Measurements from ENCODE around the gene BTAF1.
"Not testable (repeated sequence)": the region's sequence is repeated elsewhere in the genome, so short reads cannot be mapped to it uniquely, and the experiment has no call there.

BTAF1 gene

DNA sequence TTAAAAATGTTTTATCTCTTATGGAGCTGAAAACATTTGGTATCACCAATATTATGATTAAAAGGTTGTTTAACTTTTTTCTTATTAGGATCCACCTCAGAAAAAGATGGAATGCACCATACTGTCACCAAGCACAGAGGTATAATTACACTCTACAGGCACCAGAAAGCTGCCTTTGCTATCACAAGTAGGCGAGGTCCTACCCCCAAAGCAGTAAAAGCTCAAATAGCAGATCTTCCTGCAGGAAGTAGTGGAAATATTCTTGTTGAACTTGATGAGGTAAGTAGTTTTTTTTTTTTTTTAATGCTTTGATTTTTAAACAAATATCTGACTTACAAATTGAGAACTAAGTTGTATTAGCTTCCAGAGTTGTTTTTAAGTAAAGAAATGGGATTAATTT is 68.5 kb downstream of the BTAF1 start:
- Histone ChIP-seq H3K9me3 (replicated peaks; ENCODE audit: low read length) (no peaks in the 10 kb centered on the region), H3K36me3 (ENCODE audit: insufficient read depth, low read length) (peaks cover 30% of the 10 kb centered on the region), H3K9ac (ENCODE audit: low read depth, low read length) (no peak overlapping the region), H3K4me3 (ENCODE audit: low read length) (no peak overlapping the region), H3K27me3 (ENCODE audit: control insufficient read depth, insufficient read depth, low read length) (no peaks in the 10 kb centered on the region), H3K4me2 (ENCODE audit: low read length) (no peak overlapping the region), H3K4me1 (ENCODE audit: control insufficient read depth, insufficient read depth, low read length) (no peaks in the 10 kb centered on the region)

DNA sequence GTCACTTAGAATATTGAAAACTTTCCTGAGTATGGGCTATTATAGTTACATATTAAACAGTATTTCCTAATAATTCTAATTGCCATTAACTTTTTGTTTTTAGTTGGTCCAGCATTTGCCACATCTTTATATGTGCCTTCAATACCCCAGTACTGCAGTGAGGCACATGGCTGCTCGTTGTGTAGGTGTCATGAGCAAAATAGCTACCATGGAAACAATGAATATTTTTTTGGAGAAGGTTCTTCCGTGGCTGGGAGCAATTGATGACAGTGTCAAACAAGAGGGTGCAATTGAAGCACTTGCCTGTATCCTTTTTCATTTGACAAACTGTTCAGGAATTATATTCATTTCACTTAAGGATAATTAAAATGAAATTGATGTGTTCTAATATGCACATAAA is 72.7 kb downstream of the BTAF1 start:
- no peaks in the 10 kb centered on the region for H3K9me3 ChIP-seq (replicated peaks; ENCODE audit: low read length)
- H3K4me2 ChIP-seq (ENCODE audit: low read length): no peak overlapping the region
- no peaks in the 10 kb centered on the region for H3K27me3 ChIP-seq (ENCODE audit: control insufficient read depth, insufficient read depth, low read length)
- H3K4me1 ChIP-seq (ENCODE audit: control insufficient read depth, insufficient read depth, low read length): no peaks in the 10 kb centered on the region
- peaks cover 44% of the 10 kb centered on the region for H3K36me3 ChIP-seq (ENCODE audit: insufficient read depth, low read length)
- H3K4me3 ChIP-seq (ENCODE audit: low read length): no peak overlapping the region
- H3K9ac ChIP-seq (ENCODE audit: low read depth, low read length): no peak overlapping the region

DNA sequence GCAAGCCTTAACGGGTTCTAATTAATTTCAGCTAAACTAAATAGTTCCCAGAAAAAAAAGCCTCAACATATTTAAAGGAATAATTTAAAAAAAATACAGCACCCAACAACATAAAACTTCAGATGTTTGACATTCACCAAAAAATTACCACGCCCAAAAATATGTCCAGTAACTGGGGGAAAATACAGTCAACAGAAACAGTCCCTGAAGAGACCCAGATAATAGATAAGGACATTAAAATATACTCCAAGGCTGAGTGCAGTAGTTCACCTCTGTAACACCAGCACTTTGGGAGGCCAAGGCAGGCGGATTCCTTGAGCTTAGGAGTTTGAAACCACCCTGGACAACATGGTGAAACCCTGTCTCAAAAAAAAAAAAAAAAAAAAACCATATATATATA is 78.0 kb downstream of the BTAF1 start:
- H3K36me3 ChIP-seq (ENCODE audit: insufficient read depth, low read length): peaks cover 39% of the 10 kb centered on the region
- no peak overlapping the region for H3K4me2 ChIP-seq (ENCODE audit: low read length)

DNA sequence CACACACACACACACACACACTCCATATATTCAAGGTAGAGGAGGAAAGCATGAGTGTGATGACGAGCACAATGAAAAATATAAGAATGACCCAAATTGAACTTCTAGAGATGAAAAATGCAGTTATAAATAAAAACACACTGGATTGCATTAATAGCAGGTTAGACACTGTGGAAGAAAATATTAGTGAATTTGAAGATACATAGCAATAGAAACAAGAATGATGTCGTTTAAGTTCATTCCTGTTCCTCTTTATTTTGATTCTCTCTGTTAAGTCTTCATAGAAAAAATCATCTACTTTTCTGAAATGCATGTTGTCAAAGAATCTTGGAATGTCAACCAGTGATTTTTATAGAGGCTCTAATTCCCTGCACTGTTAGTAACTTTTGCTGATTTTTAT is 78.4 kb downstream of the BTAF1 start:
- Histone ChIP-seq H3K27me3 (ENCODE audit: control insufficient read depth, insufficient read depth, low read length) (no peaks in the 10 kb centered on the region), H3K36me3 (ENCODE audit: insufficient read depth, low read length) (peaks cover 39% of the 10 kb centered on the region), H3K4me3 (ENCODE audit: low read length) (no peak overlapping the region), H3K9ac (ENCODE audit: low read depth, low read length) (no peak overlapping the region), H3K4me2 (ENCODE audit: low read length) (no peak overlapping the region), H3K9me3 (replicated peaks; ENCODE audit: low read length) (peaks cover 3% of the 10 kb centered on the region), H3K4me1 (ENCODE audit: control insufficient read depth, insufficient read depth, low read length) (no peaks in the 10 kb centered on the region)

More for the DNA sequence above, 78.0 kb downstream of the BTAF1 start:
- Histone ChIP-seq H3K4me1 (ENCODE audit: control insufficient read depth, insufficient read depth, low read length) (no peaks in the 10 kb centered on the region), H3K9me3 (replicated peaks; ENCODE audit: low read length) (peaks cover 3% of the 10 kb centered on the region), H3K9ac (ENCODE audit: low read depth, low read length) (no peak overlapping the region), H3K4me3 (ENCODE audit: low read length) (no peak overlapping the region), H3K27me3 (ENCODE audit: control insufficient read depth, insufficient read depth, low read length) (no peaks in the 10 kb centered on the region)

DNA sequence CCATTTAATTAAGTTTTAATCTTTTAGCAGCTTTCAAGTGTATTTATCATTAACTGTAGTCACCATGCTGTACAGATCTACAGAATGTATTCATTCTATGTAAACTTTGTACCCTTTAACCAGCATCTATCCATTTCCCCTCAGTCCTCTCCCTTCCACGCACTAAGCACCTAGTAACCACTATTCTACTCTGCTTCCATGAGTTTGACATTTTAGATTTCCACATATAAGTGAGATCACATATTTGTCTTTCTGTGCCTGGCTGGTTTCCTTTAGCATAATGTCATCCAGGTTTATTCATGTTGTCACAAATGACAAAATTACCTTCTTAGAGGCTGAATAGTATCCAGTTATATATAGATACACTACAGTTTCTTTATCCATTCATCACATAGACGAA is 79.7 kb downstream of the BTAF1 start:
- Histone ChIP-seq H3K4me3 (ENCODE audit: low read length) (no peak overlapping the region), H3K4me1 (ENCODE audit: control insufficient read depth, insufficient read depth, low read length) (no peaks in the 10 kb centered on the region), H3K27me3 (ENCODE audit: control insufficient read depth, insufficient read depth, low read length) (no peaks in the 10 kb centered on the region), H3K4me2 (ENCODE audit: low read length) (no peak overlapping the region), H3K9me3 (replicated peaks; ENCODE audit: low read length) (peaks cover 3% of the 10 kb centered on the region), H3K36me3 (ENCODE audit: insufficient read depth, low read length) (peaks cover 28% of the 10 kb centered on the region), H3K9ac (ENCODE audit: low read depth, low read length) (no peak overlapping the region)

DNA sequence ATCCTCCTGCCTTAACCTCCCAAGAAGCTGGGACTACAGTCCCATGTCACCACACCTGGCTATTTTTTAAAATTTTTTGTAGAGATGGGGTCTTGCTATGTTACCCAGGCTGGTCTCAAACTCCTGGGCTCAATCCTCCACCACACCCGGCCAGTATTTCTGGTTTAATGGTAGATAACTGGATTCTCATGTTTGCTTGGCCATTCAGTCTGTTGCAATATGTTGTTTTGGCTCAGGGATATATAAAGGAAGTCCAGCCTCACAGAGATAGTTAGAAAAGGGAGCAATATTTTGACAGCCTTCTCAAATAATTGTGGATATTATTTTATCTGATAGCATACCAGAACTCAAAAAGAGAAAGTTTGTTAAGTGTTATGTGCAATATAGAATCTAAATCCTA is 82.4 kb downstream of the BTAF1 start:
- no peaks in the 10 kb centered on the region for H3K27me3 ChIP-seq (ENCODE audit: control insufficient read depth, insufficient read depth, low read length)
- H3K9me3 ChIP-seq (replicated peaks; ENCODE audit: low read length): peaks cover 3% of the 10 kb centered on the region

DNA sequence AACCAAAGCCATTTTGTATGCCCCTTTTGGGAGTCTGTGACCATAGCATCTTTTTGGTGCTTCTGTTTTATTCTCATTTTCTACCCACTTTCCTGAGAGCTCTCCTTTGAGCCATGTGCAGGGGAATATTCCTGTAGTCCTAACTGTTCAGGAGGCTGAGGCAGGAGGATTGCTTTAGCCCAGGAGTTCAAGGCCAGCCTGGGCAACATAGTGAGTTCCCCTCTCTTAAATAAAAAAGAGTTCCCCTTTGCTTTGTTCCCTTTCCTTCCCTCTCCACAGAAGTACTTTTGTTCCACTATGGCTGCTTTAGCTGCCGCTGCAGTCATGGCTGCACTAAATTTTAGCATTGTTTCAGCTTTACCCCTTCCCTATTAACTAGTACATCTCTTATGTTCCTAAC is 85.9 kb downstream of the BTAF1 start:
- Histone ChIP-seq H3K9me3 (replicated peaks; ENCODE audit: low read length) (no peaks in the 10 kb centered on the region), H3K9ac (ENCODE audit: low read depth, low read length) (no peak overlapping the region), H3K4me3 (ENCODE audit: low read length) (no peak overlapping the region), H3K4me1 (ENCODE audit: control insufficient read depth, insufficient read depth, low read length) (no peaks in the 10 kb centered on the region), H3K27me3 (ENCODE audit: control insufficient read depth, insufficient read depth, low read length) (no peaks in the 10 kb centered on the region), H3K4me2 (ENCODE audit: low read length) (no peak overlapping the region), H3K36me3 (ENCODE audit: insufficient read depth, low read length) (peaks cover 28% of the 10 kb centered on the region)

More for the DNA sequence above, 82.4 kb downstream of the BTAF1 start:
- H3K4me3 ChIP-seq (ENCODE audit: low read length): no peak overlapping the region
- H3K9ac ChIP-seq (ENCODE audit: low read depth, low read length): no peak overlapping the region
- no peak overlapping the region for H3K4me2 ChIP-seq (ENCODE audit: low read length)
- peaks cover 21% of the 10 kb centered on the region for H3K36me3 ChIP-seq (ENCODE audit: insufficient read depth, low read length)
- no peaks in the 10 kb centered on the region for H3K4me1 ChIP-seq (ENCODE audit: control insufficient read depth, insufficient read depth, low read length)

DNA sequence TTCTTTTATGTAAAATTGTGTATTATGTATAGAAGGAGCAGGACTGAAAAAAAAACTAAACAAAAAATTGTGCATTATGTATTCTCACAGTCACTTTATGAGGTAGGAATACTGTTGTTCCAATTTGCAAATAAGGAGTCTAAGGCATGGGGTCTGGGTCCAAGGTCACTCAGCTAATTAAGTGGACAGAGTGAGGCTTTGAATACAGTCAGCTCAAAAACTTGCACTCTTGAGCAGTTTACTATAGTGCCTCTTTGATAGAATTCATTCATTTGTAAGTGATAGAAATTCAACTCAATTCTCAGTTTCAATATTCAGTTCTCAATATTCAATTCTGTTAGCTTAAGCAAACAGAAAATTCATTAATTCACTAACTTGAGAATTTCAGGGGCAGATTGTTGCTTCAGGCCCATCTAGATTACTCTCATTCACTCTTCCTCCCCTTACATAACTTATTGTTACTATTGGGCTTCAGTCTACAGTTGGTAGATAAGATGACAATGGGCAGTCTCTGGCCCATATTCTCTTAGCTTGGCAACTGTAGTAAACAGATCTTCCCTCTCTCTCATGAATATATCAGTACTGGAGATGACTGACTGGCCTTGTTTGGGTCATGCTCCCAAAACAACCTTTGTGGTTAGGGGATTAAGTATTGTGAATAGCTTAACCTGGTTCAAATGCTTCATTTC is 86.6 kb downstream of the BTAF1 start:
- Histone ChIP-seq H3K4me1 (ENCODE audit: control insufficient read depth, insufficient read depth, low read length) (no peaks in the 10 kb centered on the region), H3K27me3 (ENCODE audit: control insufficient read depth, insufficient read depth, low read length) (no peaks in the 10 kb centered on the region), H3K4me2 (ENCODE audit: low read length) (no peak overlapping the region), H3K9ac (ENCODE audit: low read depth, low read length) (no peak overlapping the region), H3K36me3 (ENCODE audit: insufficient read depth, low read length) (peaks cover 32% of the 10 kb centered on the region), H3K4me3 (ENCODE audit: low read length) (no peak overlapping the region), H3K9me3 (replicated peaks; ENCODE audit: low read length) (no peaks in the 10 kb centered on the region)

DNA sequence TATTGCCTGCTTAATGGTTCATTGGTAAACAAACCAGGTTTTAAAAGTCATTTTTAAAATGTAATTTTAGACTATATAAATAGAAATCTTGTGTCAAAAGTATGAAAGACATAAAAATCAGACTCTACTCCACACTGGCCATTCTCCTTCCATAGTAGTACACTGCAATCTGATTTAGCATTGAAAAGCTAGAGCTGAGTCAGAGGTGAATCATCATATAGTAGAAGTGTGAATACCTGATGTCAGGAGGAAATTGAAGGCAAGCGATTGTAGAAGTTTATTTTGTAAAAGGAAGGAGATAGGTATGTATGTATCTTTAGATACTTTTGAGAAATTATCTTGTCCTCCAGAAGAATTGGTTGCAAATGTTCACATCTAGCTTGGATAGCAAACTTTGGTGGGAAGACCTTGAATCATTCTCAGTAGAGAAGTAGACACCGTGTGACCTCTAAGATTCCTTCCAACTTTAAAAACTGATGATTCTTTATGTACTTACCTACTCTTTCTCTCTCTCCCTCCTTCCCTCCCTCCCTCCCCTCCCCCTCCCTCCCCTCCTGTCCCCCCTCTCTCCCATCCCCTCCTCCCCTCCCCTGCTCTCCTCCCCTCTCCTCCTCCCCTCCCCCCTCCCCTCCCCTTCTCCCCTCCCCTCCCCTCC is 88.1 kb downstream of the BTAF1 start:
- H3K4me3 ChIP-seq (ENCODE audit: low read length): no peak overlapping the region
- H3K9ac ChIP-seq (ENCODE audit: low read depth, low read length): no peak overlapping the region
- no peaks in the 10 kb centered on the region for H3K9me3 ChIP-seq (replicated peaks; ENCODE audit: low read length)
- H3K4me2 ChIP-seq (ENCODE audit: low read length): no peak overlapping the region
- no peaks in the 10 kb centered on the region for H3K27me3 ChIP-seq (ENCODE audit: control insufficient read depth, insufficient read depth, low read length)
- no peaks in the 10 kb centered on the region for H3K4me1 ChIP-seq (ENCODE audit: control insufficient read depth, insufficient read depth, low read length)
- peaks cover 43% of the 10 kb centered on the region for H3K36me3 ChIP-seq (ENCODE audit: insufficient read depth, low read length)

DNA sequence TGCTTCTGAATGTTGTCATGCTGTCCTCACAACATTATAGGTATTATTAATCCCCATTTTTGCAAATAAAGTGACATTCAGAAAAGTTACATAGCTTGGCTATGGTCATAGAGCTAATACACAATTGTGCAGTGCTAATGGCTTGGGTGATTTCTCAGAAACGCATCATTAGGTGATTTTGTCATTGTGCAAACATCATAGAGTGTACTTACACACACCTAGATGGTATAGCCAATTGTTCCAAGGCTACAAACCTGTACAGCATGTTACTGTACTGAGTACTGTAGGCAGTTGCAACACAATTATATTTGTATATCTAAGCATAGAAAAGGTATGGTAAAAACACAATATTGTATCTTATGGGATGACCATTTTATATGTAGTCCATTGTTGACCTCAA is 91.0 kb downstream of the BTAF1 start:
- Histone ChIP-seq H3K9ac (ENCODE audit: low read depth, low read length) (no peak overlapping the region), H3K4me1 (ENCODE audit: control insufficient read depth, insufficient read depth, low read length) (no peaks in the 10 kb centered on the region), H3K27me3 (ENCODE audit: control insufficient read depth, insufficient read depth, low read length) (no peaks in the 10 kb centered on the region), H3K9me3 (replicated peaks; ENCODE audit: low read length) (no peaks in the 10 kb centered on the region), H3K4me2 (ENCODE audit: low read length) (no peak overlapping the region), H3K4me3 (ENCODE audit: low read length) (no peak overlapping the region), H3K36me3 (ENCODE audit: insufficient read depth, low read length) (peaks cover 58% of the 10 kb centered on the region)

DNA sequence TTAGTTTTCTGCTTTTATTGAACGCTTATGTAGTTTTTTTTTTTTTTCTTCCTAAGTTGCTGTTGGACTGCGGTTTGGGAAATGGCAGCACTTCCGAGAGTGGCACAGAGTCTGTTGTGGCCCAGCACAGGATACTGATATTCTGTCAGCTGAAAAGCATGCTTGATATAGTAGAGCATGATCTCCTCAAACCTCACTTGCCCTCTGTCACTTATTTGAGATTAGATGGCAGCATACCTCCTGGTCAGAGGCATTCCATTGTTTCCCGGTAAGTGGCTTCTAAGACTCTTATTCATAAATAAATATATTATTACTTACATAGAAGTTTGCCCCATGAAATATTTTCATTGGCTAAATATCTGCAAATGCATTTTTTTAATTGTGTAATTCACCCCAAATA is 101.1 kb downstream of the BTAF1 start:
- Histone ChIP-seq H3K4me3 (ENCODE audit: low read length) (no peak overlapping the region), H3K36me3 (ENCODE audit: insufficient read depth, low read length) (peaks cover 59% of the 10 kb centered on the region), H3K9ac (ENCODE audit: low read depth, low read length) (no peak overlapping the region), H3K4me1 (ENCODE audit: control insufficient read depth, insufficient read depth, low read length) (peaks cover 3% of the 10 kb centered on the region), H3K27me3 (ENCODE audit: control insufficient read depth, insufficient read depth, low read length) (no peaks in the 10 kb centered on the region), H3K4me2 (ENCODE audit: low read length) (no peak overlapping the region), H3K9me3 (replicated peaks; ENCODE audit: low read length) (no peaks in the 10 kb centered on the region)

DNA sequence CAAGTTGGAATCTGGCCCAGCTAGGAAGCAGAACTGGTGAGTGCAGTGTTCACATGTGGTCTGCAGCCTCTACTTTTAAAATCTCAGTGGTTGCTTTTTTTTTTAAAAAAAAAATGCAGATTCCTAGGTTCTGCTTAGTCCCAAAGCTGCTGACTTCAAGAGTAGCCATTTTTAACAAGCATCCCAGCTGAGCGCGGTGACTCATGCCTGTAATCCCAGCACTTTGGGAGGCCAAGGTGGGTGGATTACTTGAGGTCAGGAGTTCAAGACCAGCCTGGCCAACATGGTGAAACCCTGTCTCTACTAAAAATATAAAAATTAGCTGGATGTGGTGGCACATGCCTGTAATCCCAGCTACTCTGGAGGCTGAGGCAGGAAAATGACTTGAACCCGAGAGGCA is 101.8 kb downstream of the BTAF1 start:
- peaks cover 62% of the 10 kb centered on the region for H3K36me3 ChIP-seq (ENCODE audit: insufficient read depth, low read length)
- H3K4me3 ChIP-seq (ENCODE audit: low read length); H3K4me2 ChIP-seq (ENCODE audit: low read length); H3K9ac ChIP-seq (ENCODE audit: low read depth, low read length); H3K27me3 ChIP-seq (ENCODE audit: control insufficient read depth, insufficient read depth, low read length); H3K9me3 ChIP-seq (replicated peaks; ENCODE audit: low read length); H3K4me1 ChIP-seq (ENCODE audit: control insufficient read depth, insufficient read depth, low read length): not testable (repeated sequence)
